Neural cell (in vitro differentiated cells): Measurements from ENCODE around the gene OPA1. TPM values are rescaled to one million over a fixed set of nuclear protein-coding genes. Genes with fewer than 3 reads are reported as not detected.

Source experiments
- H2AFZ ChIP-seq: fragments of 200-600, 300-800 bp; sonication (generic), shearing (Covaris generic); 2 replicates; pipeline ENCODE4 v1.6.0; 2014; ENCODE audit warnings: low read depth, mild to moderate bottlenecking, antibody characterized with exemption, low read length, moderate library complexity
- H3F3A ChIP-seq: fragments of 200-600 bp; shearing (Covaris generic); 2 replicates; pipeline ENCODE4 v1.6.1; 2016; ENCODE audit warnings: mild to moderate bottlenecking, moderate library complexity, mixed read lengths, antibody characterized with exemption, low read length; ENCODE audit not compliant: insufficient read depth, poor library complexity, severe bottlenecking
- H3K27ac ChIP-seq: fragments of 200-600, 300-800 bp; sonication (generic), shearing (Covaris generic); 2 replicates; pipeline ENCODE4 v1.5.1; 2014; ENCODE audit warnings: mild to moderate bottlenecking, low read length, moderate library complexity
- H3K27me3 ChIP-seq: fragments of 300-800, 200-600 bp; sonication (generic), shearing (Covaris generic); 2 replicates; pipeline ENCODE4 v1.6.0; 2014; ENCODE audit warnings: mild to moderate bottlenecking, low read depth, low read length, moderate library complexity; ENCODE audit not compliant: insufficient read depth
- H3K36me3 ChIP-seq: fragments of 300-800, 200-600 bp; sonication (generic), shearing (Covaris generic); 2 replicates; pipeline ENCODE4 v1.5.1; 2014; ENCODE audit warnings: mild to moderate bottlenecking, antibody characterized with exemption, low read length, moderate library complexity; ENCODE audit not compliant: insufficient read depth
- H3K4me2 ChIP-seq: fragments of 300-800, 200-600 bp; sonication (generic), shearing (Covaris generic); 2 replicates; pipeline ENCODE4 v1.6.0; 2014; ENCODE audit warnings: mild to moderate bottlenecking, low read length
- H3K4me3 ChIP-seq: fragments of 300-800, 200-600 bp; sonication (generic), shearing (Covaris generic); 2 replicates; pipeline ENCODE4 v1.5.1; 2014; ENCODE audit warnings: mild to moderate bottlenecking, low read length, moderate library complexity
- H3K79me2 ChIP-seq: fragments of 200-600 bp; shearing (Covaris generic); replicated peaks from 2 replicates; pipeline ENCODE4 v1.6.0; 2014; ENCODE audit warnings: mild to moderate bottlenecking, low read length, moderate library complexity; ENCODE audit not compliant: insufficient read depth
- H3K9ac ChIP-seq: fragments of 300-800, 200-600 bp; sonication (generic), shearing (Covaris generic); 2 replicates; pipeline ENCODE4 v1.6.1; 2016; ENCODE audit warnings: mild to moderate bottlenecking, low read length, mixed read lengths
- H3K9me2 ChIP-seq: fragments of 200-600 bp; shearing (Covaris generic); 2 replicates; pipeline ENCODE4 v1.6.1; 2016; ENCODE audit warnings: mild to moderate bottlenecking, low read length, mixed read lengths; ENCODE audit not compliant: insufficient read depth
- H3K9me3 ChIP-seq: fragments of 200-600, 300-800 bp; sonication (generic), shearing (Covaris generic); 2 replicates; pipeline ENCODE4 v1.6.1; 2016; ENCODE audit warnings: mild to moderate bottlenecking, mixed run types, low read length, moderate library complexity, mixed read lengths
- H4K20me1 ChIP-seq: fragments of 200-600 bp; shearing (Covaris generic); 2 replicates; pipeline ENCODE4 v1.6.1; 2016; ENCODE audit warnings: mild to moderate bottlenecking, mixed run types; ENCODE audit not compliant: insufficient read depth
- EP300 ChIP-seq: fragments of 450-650 bp; conservative IDR thresholded peaks from 2 replicates; pipeline ENCODE4 v1.6.1; 2014; ENCODE audit warnings: antibody characterized with exemption, mild to moderate bottlenecking, moderate library complexity; ENCODE audit not compliant: poor library complexity, severe bottlenecking
- EZH2 ChIP-seq: fragments of 200-600, 300-800 bp; shearing (Covaris generic), sonication (generic); IDR thresholded peaks from 2 replicates; pipeline ENCODE4 v1.6.1; 2014; ENCODE audit warnings: antibody characterized with exemption, low read length, borderline replicate concordance, mild to moderate bottlenecking; ENCODE audit not compliant: insufficient read depth, poor library complexity, severe bottlenecking
- MXI1 ChIP-seq: fragments of 450-650 bp; conservative IDR thresholded peaks from 2 replicates; pipeline ENCODE4 v1.6.1; 2014; ENCODE audit warnings: antibody characterized with exemption, mild to moderate bottlenecking; ENCODE audit not compliant: poor library complexity, severe bottlenecking
- POLR2AphosphoS5 ChIP-seq: IDR thresholded peaks from 2 replicates; pipeline ENCODE4 v1.6.1; 2012
- RAD21 ChIP-seq: fragments of 450-650 bp; conservative IDR thresholded peaks from 2 replicates; pipeline ENCODE4 v1.6.1; 2014; ENCODE audit warnings: antibody characterized with exemption, mild to moderate bottlenecking, moderate library complexity
- SMC3 ChIP-seq: fragments of 450-650 bp; conservative IDR thresholded peaks from 2 replicates; pipeline ENCODE4 v1.6.1; 2014; ENCODE audit warnings: antibody characterized with exemption, mild to moderate bottlenecking, moderate library complexity; ENCODE audit not compliant: poor library complexity
- TAF1 ChIP-seq: IDR thresholded peaks from 2 replicates; pipeline ENCODE4 v1.6.1; 2012; ENCODE audit warnings: low read depth
- polyA plus RNA-seq: library from polyadenylated mRNA; depleted of rRNA; stranded (reverse); fragments of >200 nt; gene quantifications from 2 replicates; pipeline ENCODE4 v1.2.3, GENCODE V29; 2014
- TF ChIP-seq, protein P1 (sequence below): fragments of 450-650 bp; IDR thresholded peaks from 2 replicates; pipeline ENCODE4 v1.5.1; 2014; ENCODE audit warnings: antibody characterized with exemption, mild to moderate bottlenecking, moderate library complexity; ENCODE audit not compliant: poor library complexity, severe bottlenecking
- TF ChIP-seq, protein P2 (sequence below): IDR thresholded peaks from 2 replicates; pipeline ENCODE4 v1.6.1; 2012; ENCODE audit warnings: borderline replicate concordance

The OPA1 gene
- polyA plus RNA-seq, 1 donor from 2014 or later, result 97.7 TPM

DNA sequence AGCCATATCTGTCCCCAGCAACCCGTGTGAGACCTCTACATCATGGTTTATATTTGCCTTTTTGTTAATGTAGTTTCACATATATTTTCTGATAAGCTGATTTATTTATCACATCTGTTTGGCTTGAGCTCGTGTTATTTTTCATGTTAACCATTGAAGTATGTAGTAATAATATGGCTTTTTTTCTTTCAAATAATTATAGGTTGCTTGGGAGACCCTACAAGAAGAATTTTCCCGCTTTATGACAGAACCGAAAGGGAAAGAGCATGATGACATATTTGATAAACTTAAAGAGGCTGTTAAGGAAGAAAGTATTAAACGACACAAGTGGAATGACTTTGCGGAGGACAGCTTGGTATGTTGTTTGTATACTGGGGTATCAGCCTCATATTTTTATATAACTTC lies 63.9 kb downstream of the OPA1 start:
- H4K20me1 ChIP-seq, result no peaks in the 10 kb centered on the region
- no peaks in the 10 kb centered on the region for H3K9me2 ChIP-seq
- no peak overlapping the region for H3K27ac ChIP-seq
- no peak overlapping the region for H3K9ac ChIP-seq
- no peaks in the 10 kb centered on the region for H3K27me3 ChIP-seq
- no peaks in the 10 kb centered on the region for H3K79me2 ChIP-seq
- peaks cover 14% of the 10 kb centered on the region for H3K36me3 ChIP-seq
- H3K4me2 ChIP-seq, result no peak overlapping the region
- H2AFZ ChIP-seq, result no peak overlapping the region
- no peaks in the 10 kb centered on the region for H3K9me3 ChIP-seq
- no peak overlapping the region for H3K4me3 ChIP-seq
- TF ChIP-seq MXI1, result no peak
- TF ChIP-seq TAF1, result no peak
- TF ChIP-seq RAD21, result no peak
- TF ChIP-seq, protein P1, sequence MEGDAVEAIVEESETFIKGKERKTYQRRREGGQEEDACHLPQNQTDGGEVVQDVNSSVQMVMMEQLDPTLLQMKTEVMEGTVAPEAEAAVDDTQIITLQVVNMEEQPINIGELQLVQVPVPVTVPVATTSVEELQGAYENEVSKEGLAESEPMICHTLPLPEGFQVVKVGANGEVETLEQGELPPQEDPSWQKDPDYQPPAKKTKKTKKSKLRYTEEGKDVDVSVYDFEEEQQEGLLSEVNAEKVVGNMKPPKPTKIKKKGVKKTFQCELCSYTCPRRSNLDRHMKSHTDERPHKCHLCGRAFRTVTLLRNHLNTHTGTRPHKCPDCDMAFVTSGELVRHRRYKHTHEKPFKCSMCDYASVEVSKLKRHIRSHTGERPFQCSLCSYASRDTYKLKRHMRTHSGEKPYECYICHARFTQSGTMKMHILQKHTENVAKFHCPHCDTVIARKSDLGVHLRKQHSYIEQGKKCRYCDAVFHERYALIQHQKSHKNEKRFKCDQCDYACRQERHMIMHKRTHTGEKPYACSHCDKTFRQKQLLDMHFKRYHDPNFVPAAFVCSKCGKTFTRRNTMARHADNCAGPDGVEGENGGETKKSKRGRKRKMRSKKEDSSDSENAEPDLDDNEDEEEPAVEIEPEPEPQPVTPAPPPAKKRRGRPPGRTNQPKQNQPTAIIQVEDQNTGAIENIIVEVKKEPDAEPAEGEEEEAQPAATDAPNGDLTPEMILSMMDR, result no peak
- TF ChIP-seq EP300, result no peak
- TF ChIP-seq POLR2AphosphoS5, result no peak
- TF ChIP-seq EZH2, result no peak
- no peaks in the 10 kb centered on the region for H3F3A ChIP-seq

DNA sequence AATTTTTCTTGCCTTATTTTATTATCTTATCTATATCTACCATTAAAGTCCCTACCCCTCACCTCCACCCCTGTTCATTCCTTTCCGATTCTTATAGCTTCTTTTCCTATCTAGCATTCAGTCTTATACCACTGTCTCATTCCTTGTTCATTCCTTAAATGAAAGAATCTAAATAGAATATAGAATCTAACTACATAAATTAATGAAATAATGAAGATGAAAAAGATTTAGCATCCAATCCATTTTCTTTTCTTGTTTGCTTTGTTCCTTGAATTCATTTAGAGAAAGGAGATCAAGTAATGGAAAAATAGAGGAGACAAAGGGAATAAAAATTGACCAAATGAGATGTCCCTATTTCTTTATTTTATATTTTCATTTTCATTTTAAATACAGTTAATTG lies 67.2 kb downstream of the OPA1 start:
- no peak overlapping the region for H3K4me2 ChIP-seq
- no peak overlapping the region for H3K4me3 ChIP-seq
- H4K20me1 ChIP-seq, result no peaks in the 10 kb centered on the region
- no peaks in the 10 kb centered on the region for H3K9me3 ChIP-seq
- H3K79me2 ChIP-seq, result no peaks in the 10 kb centered on the region
- H2AFZ ChIP-seq, result no peak overlapping the region
- no peaks in the 10 kb centered on the region for H3K27me3 ChIP-seq
- TF ChIP-seq TAF1, result no peak
- TF ChIP-seq MXI1, result no peak
- TF ChIP-seq, protein P1, result no peak
- no peak for TF ChIP-seq EZH2
- TF ChIP-seq SMC3, result no peak
- no peak for TF ChIP-seq RAD21
- TF ChIP-seq, protein P2, sequence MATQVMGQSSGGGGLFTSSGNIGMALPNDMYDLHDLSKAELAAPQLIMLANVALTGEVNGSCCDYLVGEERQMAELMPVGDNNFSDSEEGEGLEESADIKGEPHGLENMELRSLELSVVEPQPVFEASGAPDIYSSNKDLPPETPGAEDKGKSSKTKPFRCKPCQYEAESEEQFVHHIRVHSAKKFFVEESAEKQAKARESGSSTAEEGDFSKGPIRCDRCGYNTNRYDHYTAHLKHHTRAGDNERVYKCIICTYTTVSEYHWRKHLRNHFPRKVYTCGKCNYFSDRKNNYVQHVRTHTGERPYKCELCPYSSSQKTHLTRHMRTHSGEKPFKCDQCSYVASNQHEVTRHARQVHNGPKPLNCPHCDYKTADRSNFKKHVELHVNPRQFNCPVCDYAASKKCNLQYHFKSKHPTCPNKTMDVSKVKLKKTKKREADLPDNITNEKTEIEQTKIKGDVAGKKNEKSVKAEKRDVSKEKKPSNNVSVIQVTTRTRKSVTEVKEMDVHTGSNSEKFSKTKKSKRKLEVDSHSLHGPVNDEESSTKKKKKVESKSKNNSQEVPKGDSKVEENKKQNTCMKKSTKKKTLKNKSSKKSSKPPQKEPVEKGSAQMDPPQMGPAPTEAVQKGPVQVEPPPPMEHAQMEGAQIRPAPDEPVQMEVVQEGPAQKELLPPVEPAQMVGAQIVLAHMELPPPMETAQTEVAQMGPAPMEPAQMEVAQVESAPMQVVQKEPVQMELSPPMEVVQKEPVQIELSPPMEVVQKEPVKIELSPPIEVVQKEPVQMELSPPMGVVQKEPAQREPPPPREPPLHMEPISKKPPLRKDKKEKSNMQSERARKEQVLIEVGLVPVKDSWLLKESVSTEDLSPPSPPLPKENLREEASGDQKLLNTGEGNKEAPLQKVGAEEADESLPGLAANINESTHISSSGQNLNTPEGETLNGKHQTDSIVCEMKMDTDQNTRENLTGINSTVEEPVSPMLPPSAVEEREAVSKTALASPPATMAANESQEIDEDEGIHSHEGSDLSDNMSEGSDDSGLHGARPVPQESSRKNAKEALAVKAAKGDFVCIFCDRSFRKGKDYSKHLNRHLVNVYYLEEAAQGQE, result no peak
- no peak for TF ChIP-seq POLR2AphosphoS5
- no peak for TF ChIP-seq EP300
- peaks cover 14% of the 10 kb centered on the region for H3K36me3 ChIP-seq
- no peak overlapping the region for H3K27ac ChIP-seq
- no peak overlapping the region for H3K9ac ChIP-seq
- no peaks in the 10 kb centered on the region for H3K9me2 ChIP-seq
- H3F3A ChIP-seq, result no peaks in the 10 kb centered on the region
